GM04503 (cell line): Measurements from ENCODE around the gene DHODH.
A peak's percentile ranks its signal among the peaks of the same experiment; 100 is the strongest.
"Not testable (repeated sequence)": the region's sequence is repeated elsewhere in the genome, so short reads cannot be mapped to it uniquely, and the experiment has no call there.

Source experiments
- DNase-seq: peaks from one replicate; pipeline ENCODE4 v3.0.0-alpha.2; 2012; ENCODE audit warnings: low read depth

The DHODH gene

DNA sequence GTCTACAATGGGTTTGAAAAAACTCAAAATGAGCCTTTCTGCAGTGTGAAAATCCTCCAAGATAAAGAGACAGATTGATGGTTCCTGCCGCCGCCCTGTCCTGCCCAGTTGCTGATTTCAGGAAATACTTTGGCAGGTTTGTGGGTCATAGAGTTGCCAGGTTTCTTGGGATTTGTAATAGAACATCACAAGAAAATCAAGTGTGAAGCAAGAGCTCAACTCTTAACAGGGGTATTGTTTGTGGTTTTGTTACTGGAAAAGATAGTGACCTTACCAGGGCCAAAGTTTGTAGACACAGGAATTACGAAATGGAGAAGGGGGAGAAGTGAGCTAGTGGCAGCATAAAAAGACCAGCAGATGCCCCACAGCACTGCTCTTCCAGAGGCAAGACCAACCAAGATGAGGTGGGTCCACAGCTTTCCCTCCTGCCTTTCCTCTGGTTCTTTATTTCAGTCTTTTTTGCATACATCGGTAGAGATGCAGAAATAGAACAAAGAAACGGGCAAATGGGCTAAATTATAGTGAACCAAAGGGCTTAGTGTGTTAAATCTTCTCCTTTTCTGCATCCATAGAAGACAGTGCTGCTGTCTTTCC is 45.8 kb downstream of the DHODH start, which contains the start of gene HP:
Gene HP (plus strand): TSS at position 252 of the 594 bp plus-strand sequence. CDS start 148 bp downstream, at position 400.
- not testable (repeated sequence) for DNase-seq

DNA sequence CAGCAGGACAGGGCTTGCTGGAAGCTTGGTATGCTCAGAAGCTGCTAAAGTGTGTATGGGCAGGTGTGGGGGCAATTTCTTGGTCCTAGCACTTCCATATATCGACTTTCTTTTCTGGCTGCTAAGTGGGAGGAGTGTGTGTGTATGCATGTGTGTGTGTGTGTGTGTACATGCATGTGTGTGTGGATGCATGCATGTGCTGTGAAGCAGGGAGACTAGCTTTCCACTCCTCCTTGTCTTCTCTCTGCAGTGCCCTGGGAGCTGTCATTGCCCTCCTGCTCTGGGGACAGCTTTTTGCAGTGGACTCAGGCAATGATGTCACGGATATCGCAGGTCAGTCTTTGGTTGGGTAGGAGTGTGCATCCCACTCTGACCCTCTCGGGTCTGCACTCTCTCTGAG is 47.4 kb downstream of the DHODH start:
- DNase-seq, result no peak

DNA sequence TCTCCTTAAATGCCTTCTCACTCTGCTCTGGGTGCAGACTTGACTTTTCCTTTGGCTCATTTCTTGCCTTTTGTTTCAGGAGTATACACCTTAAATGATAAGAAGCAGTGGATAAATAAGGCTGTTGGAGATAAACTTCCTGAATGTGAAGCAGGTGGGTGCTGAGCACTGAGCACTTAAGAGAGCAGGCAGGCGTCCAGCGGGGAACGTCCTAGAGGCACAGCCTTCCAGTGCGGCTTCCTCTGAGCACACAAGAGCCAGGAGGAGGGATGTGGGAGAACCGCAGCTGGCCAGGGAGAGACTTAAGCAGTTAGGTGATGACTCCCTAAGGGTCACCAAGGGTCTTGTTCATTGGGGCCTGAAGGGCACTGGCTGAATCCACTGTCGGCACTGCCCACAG is 48.8 kb downstream of the DHODH start:
- not testable (repeated sequence) for DNase-seq

DNA sequence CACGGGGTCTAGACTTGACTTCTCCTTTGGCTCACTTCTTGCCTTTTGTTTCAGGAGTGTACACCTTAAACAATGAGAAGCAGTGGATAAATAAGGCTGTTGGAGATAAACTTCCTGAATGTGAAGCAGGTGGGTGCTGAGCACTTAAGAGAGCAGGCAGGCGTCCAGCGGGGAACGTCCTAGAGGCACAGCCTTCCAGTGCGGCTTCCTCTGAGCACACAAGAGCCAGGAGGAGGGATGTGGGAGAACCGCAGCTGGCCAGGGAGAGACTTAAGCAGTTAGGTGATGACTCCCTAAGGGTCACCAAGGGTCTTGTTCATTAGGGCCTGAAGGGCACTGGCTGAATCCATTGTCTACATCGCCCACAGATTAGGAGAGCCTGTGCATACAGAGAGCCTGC is 50.5 kb downstream of the DHODH start:
- DNase-seq, result not testable (repeated sequence)

DNA sequence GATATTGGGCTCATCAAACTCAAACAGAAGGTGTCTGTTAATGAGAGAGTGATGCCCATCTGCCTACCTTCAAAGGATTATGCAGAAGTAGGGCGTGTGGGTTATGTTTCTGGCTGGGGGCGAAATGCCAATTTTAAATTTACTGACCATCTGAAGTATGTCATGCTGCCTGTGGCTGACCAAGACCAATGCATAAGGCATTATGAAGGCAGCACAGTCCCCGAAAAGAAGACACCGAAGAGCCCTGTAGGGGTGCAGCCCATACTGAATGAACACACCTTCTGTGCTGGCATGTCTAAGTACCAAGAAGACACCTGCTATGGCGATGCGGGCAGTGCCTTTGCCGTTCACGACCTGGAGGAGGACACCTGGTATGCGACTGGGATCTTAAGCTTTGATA is 51.9 kb downstream of the DHODH start:
- DNase-seq, result no peak

DNA sequence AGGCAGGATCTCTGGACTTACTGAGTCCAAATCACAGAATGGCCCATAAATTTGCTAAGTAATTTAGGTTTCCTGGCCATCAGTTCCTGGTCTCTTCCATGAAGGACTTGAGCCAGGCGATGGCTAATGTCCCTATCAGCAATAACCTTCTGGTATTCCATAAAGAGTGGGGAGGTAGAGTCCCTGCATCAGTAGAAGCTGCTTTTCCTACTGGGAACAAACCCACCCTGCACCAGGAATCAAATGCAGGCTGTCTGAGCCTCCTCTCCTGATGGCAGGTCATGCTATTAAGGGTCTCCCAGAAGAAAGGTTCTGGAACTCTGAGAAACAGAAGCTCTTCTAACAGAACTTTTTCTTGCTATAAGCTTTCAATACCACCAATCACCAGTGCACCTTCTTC is 53.0 kb downstream of the DHODH start:
- no peak for DNase-seq

DNA sequence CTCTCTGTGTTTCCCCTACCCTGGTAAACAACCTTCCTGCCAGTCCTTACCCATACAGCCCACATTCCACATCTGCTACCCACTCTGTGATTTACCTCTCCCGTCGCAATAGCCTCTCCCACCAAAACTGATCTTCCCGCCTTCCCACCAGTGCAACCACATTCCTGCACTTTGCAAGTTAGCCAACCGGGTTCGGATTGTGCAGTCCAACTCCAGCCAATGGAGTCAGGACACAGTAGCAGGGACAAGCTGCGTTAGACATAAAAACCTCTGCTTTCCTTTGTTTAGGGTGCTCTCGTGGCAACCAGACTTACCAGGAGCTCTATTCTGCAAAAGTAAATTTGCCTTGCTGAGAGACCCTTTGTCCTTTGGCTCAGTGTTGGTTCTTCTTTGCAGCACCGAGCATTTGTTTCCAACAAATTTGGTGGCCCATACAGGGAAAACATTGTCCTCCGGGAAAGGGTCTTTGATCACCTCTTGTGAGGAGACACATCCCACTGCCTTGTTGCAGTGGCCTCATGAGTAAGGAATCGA is 55.9 kb downstream of the DHODH start:
- no peak for DNase-seq

DNA sequence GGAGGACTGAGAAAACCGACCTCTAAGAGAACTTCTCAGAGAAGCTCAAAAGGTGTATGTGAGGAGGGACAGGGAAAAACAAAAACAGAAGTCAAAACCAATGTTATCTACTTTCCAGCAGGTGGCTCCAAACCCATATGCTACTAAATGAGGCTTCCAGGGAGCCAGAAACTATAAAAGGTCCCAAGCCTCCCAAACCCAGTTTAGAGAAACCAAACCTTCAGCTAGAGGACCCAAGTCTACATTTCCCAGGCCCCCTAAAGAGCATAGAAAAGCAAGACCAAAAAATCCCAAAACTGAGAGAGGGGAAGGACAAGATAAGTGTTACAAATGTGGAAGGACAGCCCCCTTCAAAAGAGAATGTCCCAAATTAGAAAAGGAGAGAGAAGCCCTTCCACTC is 58.2 kb downstream of the DHODH start:
- DNase-seq, result peak; percentile 1

DNA sequence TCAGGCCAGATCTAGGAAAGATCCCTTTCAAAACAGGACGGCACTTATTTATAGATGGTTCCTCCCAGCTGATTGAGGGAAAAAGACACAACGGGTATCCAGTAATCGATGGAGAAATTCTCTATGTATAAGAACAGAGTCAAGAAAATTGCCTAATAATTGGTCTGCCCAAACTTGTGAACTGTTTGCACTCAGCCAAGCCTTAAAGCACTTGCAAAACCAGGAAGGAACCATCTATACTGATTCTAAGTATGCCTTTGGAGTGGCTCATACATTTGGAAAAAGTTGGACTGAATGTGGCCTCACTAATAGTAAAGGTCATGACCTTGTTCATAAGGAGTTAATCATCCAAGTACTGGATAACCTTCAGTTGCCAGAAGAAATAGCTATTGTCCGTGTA is 60.4 kb downstream of the DHODH start:
- no peak for DNase-seq

DNA sequence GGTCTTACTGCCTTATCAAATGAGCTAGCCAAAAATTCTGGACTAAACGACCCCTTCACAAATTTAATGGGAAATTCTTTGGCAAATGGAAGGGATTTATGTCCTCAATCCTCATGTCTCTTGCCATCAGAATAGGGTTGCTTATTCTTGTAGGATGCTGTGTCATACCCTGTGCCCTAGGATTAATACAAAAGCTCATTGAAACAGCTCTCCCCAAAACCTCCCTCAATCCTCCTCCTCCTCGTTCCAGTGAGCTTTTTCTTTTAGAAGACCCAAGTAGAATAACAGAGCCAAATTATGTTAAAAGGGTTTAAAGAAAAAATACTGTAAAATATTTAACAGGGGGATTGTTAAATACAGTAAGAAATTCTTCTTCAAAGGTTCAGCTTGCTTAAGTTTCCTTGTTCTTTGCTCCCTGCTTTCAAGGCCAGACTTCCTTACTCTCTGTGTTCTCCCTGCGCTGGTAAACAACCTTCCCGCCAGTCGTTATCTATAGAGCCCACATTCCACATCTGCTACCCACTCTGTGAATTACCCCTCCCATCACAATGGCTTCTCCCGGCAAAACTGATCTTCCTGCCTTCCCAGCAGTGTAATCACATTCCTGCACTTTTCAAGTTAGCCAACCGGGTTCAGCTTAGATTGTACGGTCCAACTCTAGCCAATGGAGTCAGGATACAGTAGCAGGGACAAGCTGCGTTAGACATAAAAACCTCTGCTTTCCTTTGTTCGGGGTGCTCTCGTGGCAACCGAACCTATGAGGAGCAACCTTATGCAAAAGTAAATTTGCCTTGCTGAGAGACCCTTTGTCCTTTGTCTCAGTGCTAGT is 64.2 kb downstream of the DHODH start:
- DNase-seq, result no peak

DNA sequence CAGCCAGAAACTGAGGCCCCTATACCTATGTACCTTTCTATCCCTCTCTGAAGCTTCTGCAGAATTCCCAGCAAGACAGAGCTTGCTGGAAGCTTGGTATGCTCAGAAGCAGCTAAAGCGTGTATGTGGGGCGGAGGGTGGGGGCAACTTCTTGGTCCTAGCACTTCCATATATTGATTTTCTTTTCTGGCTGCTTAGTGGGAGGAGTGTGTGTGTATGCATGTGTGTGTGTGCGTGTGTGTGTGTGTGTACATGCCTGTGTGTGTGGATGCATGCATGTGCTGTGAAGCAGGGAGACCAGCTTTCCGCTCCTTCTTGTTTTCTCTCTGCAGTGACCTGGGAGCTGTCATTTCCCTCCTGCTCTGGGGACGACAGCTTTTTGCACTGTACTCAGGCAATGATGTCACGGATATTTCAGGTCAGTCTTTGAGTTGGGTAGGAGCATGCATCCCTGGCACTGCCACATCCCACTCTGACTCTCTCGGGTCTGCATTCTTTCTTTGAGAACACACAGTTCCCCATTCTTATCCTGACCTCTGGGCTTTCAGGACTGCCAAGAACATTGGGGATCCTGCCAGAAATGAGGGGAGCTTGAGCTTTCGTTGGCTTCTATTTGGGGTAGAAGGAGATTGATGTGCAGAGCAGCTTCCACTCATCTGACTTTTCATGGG is 65.2 kb downstream of the DHODH start:
- DNase-seq, result no peak

DNA sequence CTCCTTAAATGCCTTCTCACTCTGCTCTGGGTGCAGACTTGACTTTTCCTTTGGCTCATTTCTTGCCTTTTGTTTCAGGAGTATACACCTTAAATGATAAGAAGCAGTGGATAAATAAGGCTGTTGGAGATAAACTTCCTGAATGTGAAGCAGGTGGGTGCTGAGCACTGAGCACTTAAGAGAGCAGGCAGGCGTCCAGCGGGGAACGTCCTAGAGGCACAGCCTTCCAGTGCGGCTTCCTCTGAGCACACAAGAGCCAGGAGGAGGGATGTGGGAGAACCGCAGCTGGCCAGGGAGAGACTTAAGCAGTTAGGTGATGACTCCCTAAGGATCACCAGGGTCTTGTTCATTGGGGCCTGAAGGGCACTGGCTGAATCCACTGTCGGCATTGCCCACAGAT is 66.5 kb downstream of the DHODH start:
- DNase-seq, result not testable (repeated sequence)
